B cell (primary cell): Measurements from ENCODE around the gene DNAH6. TPM values are rescaled to one million over a fixed set of nuclear protein-coding genes. Genes with fewer than 3 reads are reported as not detected.

Experiments used
- ATAC-seq: fragments of 200-7000 bp; cut with Tn5 transposase; one replicate; pipeline ENCODE4 v1.10.0; 2021; ENCODE audit warnings: low read depth, mild to moderate bottlenecking, moderate number of reproducible peaks, moderate library complexity
- CTCF ChIA-PET: fragments of 350-600 bp; sonication (Branson Sonifier 250); formaldehyde crosslinking; loops from one replicate; lab custom pipeline; 2021; ENCODE audit warnings: antibody characterized with exemption, inconsistent platforms; lab: Charles Lee
- POLR2A ChIA-PET: fragments of 350-600 bp; sonication (Branson Sonifier 250); formaldehyde crosslinking; loops from one replicate; lab custom pipeline; 2021; ENCODE audit warnings: antibody characterized with exemption; lab: Charles Lee
- DNase-seq: peaks from one replicate; pipeline ENCODE4 v3.0.0; 2013
- H2AFZ ChIP-seq: 2 replicates; pipeline ENCODE4 v1.6.1; 2012; ENCODE audit warnings: mild to moderate bottlenecking, low read depth, low read length; ENCODE audit not compliant: insufficient read depth, poor library complexity, severe bottlenecking
- H3K27ac ChIP-seq, 2 donors: 1 replicate in 1 of 2; 2 replicates in 1 of 2; pipeline ENCODE4 v1.5.1; 2012 to 2013; ENCODE audit warnings: low read length in 2 of 2, mild to moderate bottlenecking in 2 of 2, moderate library complexity in 1 of 2
- H3K27me3 ChIP-seq, 4 experiments: fragments of 200-600 bp in 1 of 4; sonication (generic) in 1 of 4; replicated peaks in 1 of 4; 1 replicate in 2 of 4; 2 replicates in 2 of 4; pipeline versions ENCODE4 v1.6.1 to v1.7.0; 2013 to 2016; ENCODE audit warnings: low read length in 3 of 4, mild to moderate bottlenecking in 2 of 4, mixed read lengths in 1 of 4, moderate library complexity in 1 of 4; ENCODE audit not compliant: insufficient read depth in 4 of 4, control insufficient read depth in 3 of 4; ENCODE audit errors: control extremely low read depth in 1 of 4
- H3K36me3 ChIP-seq, 2 experiments: replicated peaks in 1 of 2; 1 replicate in 1 of 2; 2 replicates in 1 of 2; pipeline versions ENCODE4 v1.6.1 to v1.7.1; 2013; ENCODE audit warnings: low read length in 1 of 2; ENCODE audit not compliant: insufficient read depth in 2 of 2, control insufficient read depth in 1 of 2; ENCODE audit errors: control extremely low read depth in 1 of 2, extremely low read depth in 1 of 2
- H3K4me1 ChIP-seq, 2 donors: fragments of 200-600 bp in 1 of 2; sonication (generic) in 1 of 2; 1 replicate in 1 of 2; 2 replicates in 1 of 2; pipeline versions ENCODE4 v1.5.1 to v1.6.1; 2013 to 2017; ENCODE audit warnings: low read length in 2 of 2; ENCODE audit not compliant: control insufficient read depth in 2 of 2, insufficient read depth in 2 of 2
- H3K4me2 ChIP-seq: replicated peaks from 2 replicates; pipeline ENCODE3; 2012; ENCODE audit warnings: mild to moderate bottlenecking, low read depth, low read length; ENCODE audit not compliant: poor library complexity, severe bottlenecking
- H3K4me3 ChIP-seq, 5 experiments: fragments of 200-600 bp in 1 of 5; sonication (generic) in 1 of 5; 1 replicate in 3 of 5; 2 replicates in 2 of 5; pipeline versions ENCODE4 v1.5.1 to v1.7.0; 2011 to 2016; ENCODE audit warnings: low read length in 4 of 5, mild to moderate bottlenecking in 4 of 5, low read depth in 2 of 5, control low read depth in 1 of 5, moderate library complexity in 1 of 5; ENCODE audit not compliant: insufficient read depth in 1 of 5; ENCODE audit errors: control extremely low read depth in 1 of 5, extremely low read depth in 1 of 5
- H3K79me2 ChIP-seq: fragments of 200-600 bp; sonication (generic); one replicate; pipeline ENCODE4 v1.6.0; 2016; ENCODE audit warnings: low read length; ENCODE audit not compliant: control insufficient read depth, insufficient read depth
- H3K9ac ChIP-seq: fragments of 200-600 bp; sonication (generic); 2 replicates; pipeline ENCODE4 v1.6.1; 2017; ENCODE audit warnings: mild to moderate bottlenecking, low read length, moderate library complexity
- H3K9me3 ChIP-seq, 3 donors: one replicate each; pipeline versions ENCODE4 v1.6.1 to v1.7.1; 2013; ENCODE audit warnings: low read length in 2 of 3; ENCODE audit not compliant: control insufficient read depth in 2 of 3, insufficient read depth in 1 of 3; ENCODE audit errors: control extremely low read depth in 1 of 3
- H4K20me1 ChIP-seq: 2 replicates; pipeline ENCODE4 v1.6.0; 2012; ENCODE audit warnings: mild to moderate bottlenecking, low read length; ENCODE audit not compliant: insufficient read depth, control insufficient read depth, poor library complexity, severe bottlenecking
- H3K27ac Mint-ChIP-seq: one replicate; pipeline ENCODE4 v1.8.0; 2021; ENCODE audit warnings: mixed read lengths
- H3K27me3 Mint-ChIP-seq: one replicate; pipeline ENCODE4 v1.8.0; 2021; ENCODE audit warnings: mixed read lengths
- H3K4me1 Mint-ChIP-seq: one replicate; pipeline ENCODE4 v1.8.0; 2021; ENCODE audit warnings: mixed read lengths
- H3K4me3 Mint-ChIP-seq: one replicate; pipeline ENCODE4 v1.8.0; 2021; ENCODE audit warnings: mixed read lengths
- H3K9me3 Mint-ChIP-seq: one replicate; pipeline ENCODE4 v1.8.0; 2022; ENCODE audit warnings: mixed read lengths; ENCODE audit not compliant: insufficient read depth
- EZH2 ChIP-seq: IDR thresholded peaks from 2 replicates; pipeline ENCODE4 v1.6.1; 2012; ENCODE audit warnings: borderline replicate concordance, low read depth, mild to moderate bottlenecking, moderate library complexity, low read length; ENCODE audit not compliant: insufficient read depth, poor library complexity, severe bottlenecking
- WGBS: methylation state at CpG from one replicate; pipeline ENCODE4 v1.1.5; 2013; ENCODE audit warnings: missing lambda C conversion rate; ENCODE audit not compliant: insufficient coverage; 5-methylcytosine and 5-hydroxymethylcytosine counted together
- intact Hi-C: fragments of 100-400 bp; cut with micrococcal nuclease; formaldehyde crosslinking; loops from one replicate; pipeline ENCODE4 v1.10.0; 2022
- polyA plus RNA-seq: library from polyadenylated mRNA; depleted of rRNA; stranded (reverse); fragments of >200 nt; gene quantifications from 2 replicates; pipeline ENCODE4 v1.2.3, GENCODE V29; 2012
- total RNA-seq, 2 donors: library from RNA; stranded (reverse); fragments of 120-200 nt in 1 of 2; gene quantifications; 1 replicate in 1 of 2; 2 replicates in 1 of 2; pipeline versions ENCODE4 v1.2.3 to v1.2.4, GENCODE V29; 2013 to 2022
- TF ChIP-seq, protein P1 (sequence below): fragments of 200-600 bp; IDR thresholded peaks from one replicate; pipeline ENCODE4 v1.8.0; 2022; ENCODE audit warnings: antibody characterized with exemption, mild to moderate bottlenecking

DNAH6 gene
- total and polyA plus RNA-seq, 2 donors (not counting 1 experiment from before 2014, with no cell fraction given) = 0.01 to 1.9 TPM

DNA sequence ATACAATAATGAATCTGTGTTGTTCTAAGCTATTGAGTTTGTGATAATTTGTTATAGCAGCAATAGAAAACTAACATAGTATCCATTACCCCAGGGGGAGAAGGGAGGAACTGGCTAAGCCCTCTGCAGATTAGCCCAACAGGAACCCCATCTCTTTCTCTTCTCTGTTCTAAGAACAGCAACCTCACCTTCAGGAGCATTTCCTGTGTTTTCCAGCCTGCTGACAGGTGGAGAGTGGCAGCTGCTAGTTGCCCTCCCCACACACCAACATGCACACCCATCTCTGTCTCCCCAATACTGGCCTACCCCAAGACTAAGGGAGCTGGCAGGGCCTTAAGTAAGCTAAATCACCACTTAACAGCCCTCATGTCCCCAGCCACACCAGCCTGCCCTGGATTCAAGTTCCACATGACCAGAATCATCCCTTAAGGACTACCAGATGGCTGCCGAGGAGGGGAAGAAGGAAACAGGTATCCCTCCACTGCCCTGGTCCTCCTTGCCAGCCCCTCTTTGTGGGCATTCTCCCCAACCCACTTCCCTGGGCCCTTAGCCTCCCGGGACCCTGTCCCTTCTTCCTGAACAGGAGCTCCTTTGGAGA, 311.8 kb downstream of the DNAH6 start:
- H3K9me3 ChIP-seq = no peaks in the 10 kb centered on the region
- H3K4me1 ChIP-seq = peaks cover 11 to 15% of the 10 kb centered on the region in 2 donors
- Mint-ChIP-seq H3K27ac (no peak overlapping the region), H3K4me3 (no peak overlapping the region), H3K9me3 (no peaks in the 10 kb centered on the region), H3K27me3 (no peaks in the 10 kb centered on the region), H3K4me1 (peaks cover 12% of the 10 kb centered on the region)
- POLR2A ChIA-PET = interaction anchor here (0.5 kb wide), 1 partner anchor 444 kb away, joined by 3 read pairs; no protein-coding TSS in a partner anchor
- H3K4me3 ChIP-seq = no peak overlapping the region
- H3K9ac ChIP-seq = no peak overlapping the region
- H3K36me3 ChIP-seq = no peaks in the 10 kb centered on the region
- no peak for TF ChIP-seq EZH2
- TF ChIP-seq, protein P1, sequence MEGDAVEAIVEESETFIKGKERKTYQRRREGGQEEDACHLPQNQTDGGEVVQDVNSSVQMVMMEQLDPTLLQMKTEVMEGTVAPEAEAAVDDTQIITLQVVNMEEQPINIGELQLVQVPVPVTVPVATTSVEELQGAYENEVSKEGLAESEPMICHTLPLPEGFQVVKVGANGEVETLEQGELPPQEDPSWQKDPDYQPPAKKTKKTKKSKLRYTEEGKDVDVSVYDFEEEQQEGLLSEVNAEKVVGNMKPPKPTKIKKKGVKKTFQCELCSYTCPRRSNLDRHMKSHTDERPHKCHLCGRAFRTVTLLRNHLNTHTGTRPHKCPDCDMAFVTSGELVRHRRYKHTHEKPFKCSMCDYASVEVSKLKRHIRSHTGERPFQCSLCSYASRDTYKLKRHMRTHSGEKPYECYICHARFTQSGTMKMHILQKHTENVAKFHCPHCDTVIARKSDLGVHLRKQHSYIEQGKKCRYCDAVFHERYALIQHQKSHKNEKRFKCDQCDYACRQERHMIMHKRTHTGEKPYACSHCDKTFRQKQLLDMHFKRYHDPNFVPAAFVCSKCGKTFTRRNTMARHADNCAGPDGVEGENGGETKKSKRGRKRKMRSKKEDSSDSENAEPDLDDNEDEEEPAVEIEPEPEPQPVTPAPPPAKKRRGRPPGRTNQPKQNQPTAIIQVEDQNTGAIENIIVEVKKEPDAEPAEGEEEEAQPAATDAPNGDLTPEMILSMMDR = no peak
- 90% methylated on average over 2 of the region's 2 CpGs for WGBS
- H3K27me3 ChIP-seq = no peaks in the 10 kb centered on the region
- ATAC-seq (no peak), DNase-seq (no peak)
- H3K4me2 ChIP-seq = no peak overlapping the region
- intact Hi-C loops = no loop called here
- H3K79me2 ChIP-seq = no peaks in the 10 kb centered on the region
- H2AFZ ChIP-seq = no peak overlapping the region
- CTCF ChIA-PET = no interaction called here
- no peaks in the 10 kb centered on the region for H4K20me1 ChIP-seq
- no peak overlapping the region for H3K27ac ChIP-seq

DNA sequence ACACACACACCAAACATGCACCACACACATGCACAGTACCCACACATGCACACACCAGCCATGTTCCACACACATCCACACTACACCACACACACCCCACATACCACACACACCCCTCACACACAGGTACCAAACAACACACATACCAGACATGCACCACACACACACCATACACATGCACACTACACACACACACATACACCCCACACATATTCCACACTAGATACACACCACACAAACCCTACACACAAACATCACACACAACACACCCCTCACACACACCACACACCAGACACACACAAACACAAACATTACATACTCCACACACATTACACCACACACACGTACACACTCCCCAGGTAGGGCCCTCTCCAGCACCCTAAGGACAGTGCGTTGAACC, 313.4 kb downstream of the DNAH6 start:
- H3K27ac Mint-ChIP-seq = no peak overlapping the region

More for the DNA sequence above, 313.4 kb downstream of the DNAH6 start:
- ChIA-PET POLR2A (no interaction called here), CTCF (no interaction called here)
- H3K27ac ChIP-seq = no peak overlapping the region
- TF ChIP-seq EZH2 = no peak
- TF ChIP-seq, protein P1 = no peak
- no peaks in the 10 kb centered on the region for H3K9me3 ChIP-seq
- ATAC-seq (no peak), DNase-seq (no peak)
- H3K79me2 ChIP-seq = no peaks in the 10 kb centered on the region
- no peaks in the 10 kb centered on the region for H4K20me1 ChIP-seq
- 94% methylated on average over 2 of the region's 2 CpGs for WGBS
- no peaks in the 10 kb centered on the region for H3K27me3 ChIP-seq
- intact Hi-C loops = no loop called here
- Mint-ChIP-seq H3K27me3 (no peaks in the 10 kb centered on the region), H3K4me3 (no peak overlapping the region), H3K4me1 (peaks cover 22% of the 10 kb centered on the region), H3K9me3 (no peaks in the 10 kb centered on the region)
- H3K36me3 ChIP-seq = no peaks in the 10 kb centered on the region
- no peak overlapping the region for H3K9ac ChIP-seq
- H3K4me2 ChIP-seq = no peak overlapping the region
- H3K4me1 ChIP-seq = peaks cover 18 to 26% of the 10 kb centered on the region in 2 donors
- no peak overlapping the region for H3K4me3 ChIP-seq
- no peak overlapping the region for H2AFZ ChIP-seq
